NCI-H187 (cell line): ENCODE measurements around the gene EOLA1.
A peak's percentile ranks its signal among the peaks of the same experiment; 100 is the strongest.
"Not testable (repeated sequence)": the region's sequence is repeated elsewhere in the genome, so short reads cannot be mapped to it uniquely, and the experiment has no call there.

Source experiments
- DNase-seq, 2 experiments: peaks; one replicate each; lab custom pipeline; 2025; lab: John Stamatoyannopoulos, UW

Gene EOLA1

DNA sequence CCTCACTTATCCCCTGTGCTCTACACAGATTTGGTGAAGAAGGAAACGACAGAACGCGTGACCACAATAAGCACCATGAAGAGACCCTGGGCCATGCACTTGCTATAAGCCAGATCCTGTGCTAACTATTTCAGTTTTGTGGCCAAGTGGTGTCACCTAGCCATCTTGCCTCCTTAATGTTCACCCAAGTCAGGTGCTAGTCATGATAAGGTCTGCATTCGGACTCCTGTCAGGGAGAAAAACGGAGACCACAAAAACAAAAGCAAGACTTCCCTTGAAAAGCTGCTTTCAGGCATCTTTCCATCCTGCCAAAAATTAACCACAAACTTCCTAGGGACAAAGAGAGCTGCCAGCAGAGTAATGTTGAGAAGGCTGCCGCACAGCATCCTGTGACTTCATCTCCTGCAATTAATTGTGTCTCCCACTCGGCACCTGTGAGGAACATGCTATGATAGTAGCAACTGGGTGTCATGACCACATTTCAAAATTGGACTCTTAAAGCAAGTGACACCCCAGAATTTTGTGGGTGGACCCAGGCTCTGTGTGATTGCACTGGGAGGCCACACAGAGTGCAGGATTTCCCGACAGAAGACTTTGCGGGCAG is 26.9 kb upstream of the EOLA1 start:
- no peak for DNase-seq

DNA sequence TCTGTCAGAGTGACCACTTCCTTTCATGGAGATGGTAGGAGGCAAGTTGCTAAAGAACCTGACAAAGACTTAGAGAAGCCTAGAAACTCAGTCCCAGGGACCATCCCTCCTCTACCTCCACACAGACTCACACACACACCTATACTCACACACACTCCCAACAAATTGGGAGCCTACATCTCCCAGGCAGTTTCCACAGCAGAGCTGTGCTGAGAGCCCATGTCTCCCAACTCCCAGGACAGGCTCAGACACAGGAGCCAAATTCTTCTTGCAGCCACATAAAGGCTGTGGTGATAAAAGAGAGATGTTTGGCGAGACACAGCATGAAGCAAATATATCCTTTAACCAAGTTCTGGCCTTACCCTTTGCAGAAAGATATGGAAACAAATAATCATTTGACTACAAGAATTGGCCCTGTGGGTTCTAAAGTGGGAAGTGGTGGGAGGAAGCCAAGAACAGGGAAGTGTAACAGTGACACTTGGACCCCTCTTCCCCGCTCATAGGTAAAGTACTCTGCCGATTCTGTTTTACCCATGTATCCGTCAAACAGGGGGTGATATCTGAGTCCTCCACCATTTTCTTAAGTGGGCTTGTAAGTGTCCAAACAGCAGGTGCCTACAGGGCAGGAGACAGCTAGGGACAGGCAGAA is 24.7 kb upstream of the EOLA1 start:
- no peak for DNase-seq

DNA sequence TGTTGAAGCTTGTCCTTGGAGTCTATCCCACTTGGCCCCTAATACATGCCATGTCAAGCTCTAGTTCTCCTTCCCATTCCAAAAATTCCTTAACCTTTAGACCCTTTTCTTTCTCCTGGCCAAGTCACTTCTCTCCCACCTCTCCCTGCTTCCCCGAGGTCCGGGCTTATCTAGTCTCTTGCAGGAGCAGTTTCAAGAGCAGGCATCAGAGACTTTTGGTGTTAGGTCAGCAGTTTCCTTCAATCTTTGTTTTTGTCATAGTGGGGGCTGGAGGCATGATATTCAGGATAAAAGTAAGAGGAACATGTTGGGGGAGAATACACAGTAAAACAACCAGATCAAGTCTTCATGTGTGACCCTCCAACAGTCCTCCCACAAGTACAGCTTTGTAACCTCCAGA is 24.2 kb upstream of the EOLA1 start:
- no peak for DNase-seq

DNA sequence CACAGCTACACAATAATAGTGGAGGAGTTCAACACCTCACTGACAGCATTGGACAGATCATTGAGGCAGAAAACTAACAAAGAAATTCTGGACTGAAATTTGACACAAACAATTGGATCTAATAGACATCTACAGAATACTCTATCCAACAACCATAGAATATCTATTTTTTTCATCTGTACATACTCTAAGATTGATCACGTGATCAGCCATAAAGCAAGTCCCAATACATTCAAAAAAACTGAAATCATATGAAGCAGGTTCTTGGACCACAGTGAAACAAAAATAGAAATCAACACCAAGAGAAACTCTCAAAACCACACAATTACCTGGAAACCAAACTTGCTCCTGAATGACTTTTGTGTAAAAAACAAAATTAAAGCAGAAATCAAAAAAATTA is 23.5 kb upstream of the EOLA1 start:
- DNase-seq, result no peak

DNA sequence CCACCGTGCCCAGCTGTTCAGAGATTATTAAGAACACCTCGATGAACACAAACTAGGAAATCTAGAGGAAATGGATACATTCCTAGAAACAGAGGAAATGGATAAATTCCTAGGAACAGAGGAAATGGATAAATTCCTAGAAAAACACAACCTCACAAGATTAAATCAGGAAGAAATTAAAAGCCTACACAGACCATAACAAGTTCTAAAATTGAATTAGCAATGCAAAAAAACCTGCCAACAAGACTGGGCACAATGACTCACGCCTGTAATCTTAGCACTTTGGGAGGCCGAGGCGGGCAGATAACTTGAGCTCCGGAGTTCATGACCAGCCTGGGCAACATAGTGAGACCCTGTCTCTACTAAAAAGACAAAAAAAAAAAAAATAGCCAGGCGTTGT is 22.6 kb upstream of the EOLA1 start:
- DNase-seq, result no peak

DNA sequence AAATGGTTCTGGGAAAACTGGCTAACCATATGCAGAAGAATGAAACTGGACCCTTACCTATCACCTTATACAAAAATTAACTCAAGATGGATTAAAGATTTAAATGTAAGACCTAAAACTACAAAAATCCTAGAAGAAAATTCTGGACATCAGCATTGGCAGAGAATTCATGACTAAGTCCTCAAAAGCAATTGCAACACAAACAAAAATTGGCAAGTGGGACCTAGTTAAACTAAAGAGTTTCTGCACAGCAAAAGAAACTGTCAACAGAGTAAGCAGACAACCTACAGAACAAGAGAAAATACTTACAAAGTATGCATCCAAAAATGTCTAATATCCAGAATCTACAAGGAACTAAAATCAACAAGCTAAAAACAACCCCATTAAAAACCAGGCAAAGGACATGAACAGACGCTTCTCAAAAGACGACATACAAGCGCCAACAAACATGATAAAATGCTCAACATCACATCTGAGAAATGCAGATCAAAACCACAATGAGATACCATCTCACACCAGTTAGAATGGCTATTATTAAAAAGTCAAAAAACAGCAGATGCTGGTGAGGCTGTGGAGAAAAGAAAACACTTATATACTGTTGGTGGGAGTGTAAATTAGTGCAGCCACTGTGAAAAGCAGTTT is 20.1 kb upstream of the EOLA1 start:
- DNase-seq, result not testable (repeated sequence)

DNA sequence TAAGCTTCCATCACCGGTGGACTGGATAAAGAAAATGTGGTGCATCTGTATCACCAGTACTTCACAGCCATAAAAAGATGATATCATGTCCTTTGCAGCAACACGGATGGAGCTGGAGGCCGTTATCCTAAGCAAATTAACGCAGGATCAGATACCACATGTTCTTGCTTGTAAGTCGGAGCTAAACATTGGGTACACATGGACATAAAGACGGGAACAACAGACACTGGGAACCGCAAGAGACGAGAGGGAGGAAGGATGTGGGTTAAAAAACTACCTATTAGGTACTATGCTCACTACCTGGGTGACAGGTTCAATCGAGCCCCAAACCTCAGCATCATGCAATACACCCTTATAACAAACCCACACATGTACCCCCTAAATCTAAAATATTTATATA is 19.4 kb upstream of the EOLA1 start:
- DNase-seq, result no peak

DNA sequence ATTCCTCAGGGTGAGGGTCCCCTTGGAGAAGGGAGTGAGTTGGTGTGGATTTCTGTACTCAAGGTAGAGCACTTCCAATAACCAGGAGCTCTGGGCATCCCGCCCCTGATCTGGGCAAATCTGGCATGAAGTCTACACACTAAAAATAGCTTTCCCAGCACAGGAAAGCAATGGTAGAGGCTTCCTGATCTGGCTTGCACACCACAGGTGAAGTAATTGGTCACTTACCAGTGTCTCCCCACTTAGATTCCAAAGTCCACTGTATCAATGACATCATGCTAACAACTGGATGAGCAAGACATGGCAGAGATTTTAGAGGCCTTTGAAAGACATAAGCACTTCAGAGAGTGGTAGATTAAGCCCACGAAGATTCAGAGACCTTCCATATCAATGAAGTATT is 17.9 kb upstream of the EOLA1 start:
- DNase-seq, result no peak

DNA sequence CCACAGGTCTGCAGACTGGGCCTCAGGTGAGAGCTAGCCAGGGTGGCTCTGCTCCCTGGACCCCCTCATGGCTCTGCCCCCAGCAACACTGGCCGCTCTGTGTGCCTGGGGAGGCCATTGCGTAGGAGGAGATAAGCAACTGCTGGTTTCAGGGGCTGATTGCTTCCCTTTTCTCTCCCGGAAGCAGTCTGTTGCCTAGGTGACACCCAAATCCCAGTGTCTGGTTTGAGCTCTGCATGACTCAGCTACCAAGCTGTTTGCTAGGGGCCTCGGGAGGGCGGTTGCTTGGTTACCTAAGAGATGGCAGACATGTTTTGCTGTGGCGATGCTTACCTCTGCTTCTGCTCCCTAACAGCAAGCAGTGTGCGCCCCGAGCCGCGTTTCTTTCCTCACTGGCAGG is 15.4 kb upstream of the EOLA1 start:
- not testable (repeated sequence) for DNase-seq

DNA sequence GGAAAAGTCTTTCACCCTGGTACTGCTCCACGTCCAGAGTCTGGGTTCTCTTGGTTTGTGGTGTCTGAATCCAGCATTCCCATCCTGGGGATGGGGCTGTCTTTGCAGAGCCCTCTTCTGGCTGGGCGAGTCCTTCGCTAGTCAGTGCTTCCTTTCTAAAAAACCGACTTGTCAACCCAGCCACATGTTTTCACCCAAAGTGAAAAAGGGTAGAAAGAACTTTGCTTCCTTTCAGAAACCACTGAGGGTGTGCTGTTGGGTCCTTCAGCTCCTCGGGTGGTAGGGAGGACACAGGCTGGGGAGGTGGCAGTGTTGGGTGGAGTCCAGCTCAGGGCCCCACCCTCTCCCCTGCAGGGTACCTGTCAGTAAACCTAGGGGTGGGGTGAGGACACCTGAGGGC is 14.9 kb upstream of the EOLA1 start:
- not testable (repeated sequence) for DNase-seq

DNA sequence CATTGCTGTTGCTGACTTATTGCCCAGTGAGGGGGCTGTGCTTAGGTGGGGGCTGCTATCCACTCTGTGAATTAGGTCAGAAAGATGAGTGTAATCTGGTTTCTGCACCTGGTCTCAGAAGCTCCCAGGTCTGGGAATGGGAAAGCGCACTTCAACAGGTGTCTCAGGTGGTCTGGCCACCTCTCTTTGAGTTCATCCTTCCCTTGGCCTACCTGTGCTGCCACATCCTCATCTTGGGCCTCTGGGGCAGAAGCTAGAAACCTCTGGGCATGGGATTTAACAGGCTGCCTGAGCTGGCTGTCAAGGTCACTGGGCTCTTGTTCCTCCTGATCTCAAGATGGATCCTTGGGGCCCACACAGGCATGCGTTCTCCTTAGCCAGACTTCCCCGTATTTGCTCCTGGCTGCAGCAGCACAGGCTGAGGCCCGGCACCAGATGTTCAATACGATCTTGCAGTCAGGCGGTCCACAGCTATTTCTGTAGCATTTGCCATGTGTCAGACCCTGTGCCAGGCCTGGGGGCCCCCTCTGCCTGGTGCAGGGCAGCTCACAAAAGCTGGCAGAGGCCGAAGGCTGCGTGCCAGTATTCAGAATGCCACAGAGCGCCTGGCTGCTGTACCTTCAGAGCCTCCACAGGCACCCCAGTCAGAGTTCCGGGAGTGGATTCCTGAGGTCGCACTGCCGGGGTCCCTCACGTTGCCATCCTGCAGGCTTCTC is 14.3 kb upstream of the EOLA1 start:
- not testable (repeated sequence) for DNase-seq

DNA sequence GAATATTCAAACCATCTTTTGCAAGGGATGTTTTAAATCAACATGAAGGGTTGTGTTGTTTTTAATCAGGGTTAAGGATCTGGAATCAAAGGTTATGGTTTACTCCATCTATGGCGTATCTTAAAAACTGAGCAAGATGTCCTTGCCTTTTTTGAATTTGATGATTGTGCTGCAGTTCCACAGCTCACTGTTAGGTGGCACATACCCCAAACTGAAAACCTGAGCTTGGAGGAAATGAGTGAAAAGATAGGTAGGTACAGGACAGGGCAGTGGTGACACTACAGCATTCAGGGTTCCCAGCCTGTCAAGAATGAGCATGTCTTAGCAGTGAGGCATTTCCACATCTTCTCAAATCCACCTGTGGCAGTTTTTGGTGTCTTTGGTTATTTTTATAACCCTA is 13.1 kb upstream of the EOLA1 start:
- DNase-seq, result no peak

DNA sequence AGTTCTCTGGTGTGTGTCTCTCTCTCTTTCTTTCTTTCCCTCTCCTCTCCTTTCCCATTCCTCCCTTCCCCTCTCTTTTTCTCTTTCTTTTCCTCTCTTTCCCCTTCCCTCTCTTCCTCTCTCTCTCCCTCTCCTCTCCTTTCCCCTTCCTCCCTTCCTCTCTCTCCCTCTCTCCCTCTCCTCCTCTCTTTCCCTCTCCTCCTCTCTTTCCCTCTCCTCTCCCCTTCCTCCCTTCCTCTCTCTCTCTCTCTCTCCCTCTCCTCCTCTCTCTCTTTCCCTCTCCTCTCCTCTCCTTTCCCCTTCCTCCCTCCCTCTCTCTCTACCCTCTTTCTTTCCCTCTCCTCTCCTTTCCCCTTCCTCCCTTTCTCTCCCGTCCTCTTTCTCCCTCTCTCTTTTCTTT is 12.4 kb upstream of the EOLA1 start:
- no peak for DNase-seq

DNA sequence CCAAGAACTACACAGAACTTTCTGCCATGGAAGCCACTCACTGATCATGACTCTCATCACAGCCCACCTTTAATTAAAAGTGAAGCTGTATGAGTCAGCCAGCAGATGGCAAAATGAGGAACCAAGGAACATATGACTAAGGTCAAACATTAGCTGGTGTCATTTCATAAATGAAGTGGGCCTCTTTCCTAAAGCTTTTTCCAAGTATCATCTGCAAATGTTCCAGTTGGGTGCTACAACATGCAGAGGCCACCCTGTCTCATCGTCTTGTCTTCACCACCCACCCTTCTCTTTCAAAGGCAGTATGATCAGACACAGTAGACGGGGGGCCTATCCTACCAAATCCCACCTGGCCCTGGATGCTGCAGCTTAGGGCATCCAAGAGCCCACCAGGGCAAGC is 9.2 kb upstream of the EOLA1 start:
- no peak for DNase-seq

DNA sequence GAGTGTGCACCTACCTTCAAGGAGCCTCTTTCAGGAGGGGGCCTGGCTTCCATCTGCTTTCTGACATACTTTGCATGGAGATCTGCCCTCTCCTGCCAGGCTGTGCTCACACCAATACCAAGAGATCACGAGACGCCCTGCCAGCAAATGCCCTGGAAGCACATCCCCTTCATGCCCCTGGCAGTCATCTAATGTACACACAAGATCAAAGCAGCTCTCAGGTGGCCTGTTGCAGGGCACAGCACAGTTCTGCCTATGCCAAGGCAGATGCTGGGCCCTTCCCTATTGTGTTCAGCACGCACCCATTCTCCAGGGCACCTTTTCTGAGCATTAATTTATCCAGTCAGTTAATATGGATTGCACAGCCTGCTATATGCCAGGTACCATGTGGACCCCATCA is 7.9 kb upstream of the EOLA1 start:
- not testable (repeated sequence) for DNase-seq

DNA sequence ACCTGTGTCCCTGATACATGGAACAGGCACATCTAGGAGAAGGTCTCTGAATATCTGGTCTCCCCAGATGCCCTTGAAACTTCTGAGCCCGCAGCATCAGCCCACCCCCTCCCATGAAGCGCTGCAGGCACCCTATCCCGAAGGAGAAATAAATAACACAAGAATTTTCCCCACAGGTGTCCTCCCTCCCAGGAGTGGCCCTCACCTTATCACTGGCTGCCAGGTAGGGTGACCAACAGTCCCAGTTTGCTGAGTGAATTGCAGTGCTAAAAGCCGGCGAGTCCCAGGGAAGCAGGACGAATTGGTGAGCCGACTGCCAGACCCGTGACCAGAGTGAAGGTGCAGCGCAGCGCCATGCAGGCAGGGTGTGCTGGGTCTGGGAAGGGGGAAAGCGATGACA is 6.8 kb upstream of the EOLA1 start:
- DNase-seq, result not testable (repeated sequence)

DNA sequence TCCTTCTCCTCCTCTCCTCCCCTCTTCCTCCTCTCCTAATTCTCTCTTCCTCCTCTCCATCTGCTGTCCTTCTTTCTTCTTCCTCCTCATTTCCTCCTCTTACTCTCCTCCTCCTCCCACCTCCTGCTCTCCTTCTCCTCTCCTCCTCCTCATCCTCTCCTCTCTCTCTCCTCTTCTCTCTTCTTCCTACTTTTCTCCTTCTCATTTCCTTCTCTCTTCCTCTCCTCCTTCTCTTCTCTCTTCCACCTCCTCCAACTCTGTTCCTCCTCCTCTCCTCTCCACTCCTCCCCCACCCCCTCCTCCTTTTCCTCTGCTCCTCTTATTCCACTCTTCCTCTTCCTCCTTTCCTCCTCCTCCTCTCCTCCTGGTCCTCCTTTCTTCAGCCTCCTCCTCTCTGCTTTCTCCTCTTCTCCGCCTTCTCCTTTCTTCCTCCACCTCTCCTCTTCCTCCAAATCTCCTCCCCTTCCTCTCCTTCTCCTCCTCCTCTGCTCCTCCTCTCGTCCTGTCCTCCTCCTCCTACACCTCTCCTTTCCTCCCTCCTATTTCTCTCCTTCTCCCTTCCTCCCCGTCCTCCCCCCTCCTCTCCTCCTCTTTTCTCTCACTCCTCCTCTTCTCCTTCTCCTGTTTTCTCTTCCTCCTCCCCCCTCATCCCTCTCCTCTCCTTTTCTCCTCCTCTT is 5.7 kb upstream of the EOLA1 start:
- not testable (repeated sequence) for DNase-seq

DNA sequence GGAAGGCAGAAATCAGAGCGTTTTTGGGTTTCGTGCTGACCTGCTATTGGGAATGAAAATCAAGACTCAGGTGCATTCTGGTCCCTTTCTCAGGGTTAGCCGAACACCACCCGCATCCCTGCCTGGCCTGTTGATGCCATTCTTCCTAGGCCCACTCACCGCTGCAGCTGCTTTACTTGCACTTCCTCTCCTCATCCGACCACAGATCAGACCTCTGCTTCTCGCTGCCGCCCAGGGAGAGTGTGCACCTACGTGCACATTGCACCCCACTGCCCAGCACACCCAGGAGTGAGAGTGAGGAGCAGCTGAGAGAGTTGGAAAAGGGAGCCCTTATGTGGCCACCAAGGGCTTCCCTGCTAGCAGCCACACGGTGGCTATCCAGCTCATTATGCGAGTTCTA is 3.3 kb upstream of the EOLA1 start:
- not testable (repeated sequence) for DNase-seq

DNA sequence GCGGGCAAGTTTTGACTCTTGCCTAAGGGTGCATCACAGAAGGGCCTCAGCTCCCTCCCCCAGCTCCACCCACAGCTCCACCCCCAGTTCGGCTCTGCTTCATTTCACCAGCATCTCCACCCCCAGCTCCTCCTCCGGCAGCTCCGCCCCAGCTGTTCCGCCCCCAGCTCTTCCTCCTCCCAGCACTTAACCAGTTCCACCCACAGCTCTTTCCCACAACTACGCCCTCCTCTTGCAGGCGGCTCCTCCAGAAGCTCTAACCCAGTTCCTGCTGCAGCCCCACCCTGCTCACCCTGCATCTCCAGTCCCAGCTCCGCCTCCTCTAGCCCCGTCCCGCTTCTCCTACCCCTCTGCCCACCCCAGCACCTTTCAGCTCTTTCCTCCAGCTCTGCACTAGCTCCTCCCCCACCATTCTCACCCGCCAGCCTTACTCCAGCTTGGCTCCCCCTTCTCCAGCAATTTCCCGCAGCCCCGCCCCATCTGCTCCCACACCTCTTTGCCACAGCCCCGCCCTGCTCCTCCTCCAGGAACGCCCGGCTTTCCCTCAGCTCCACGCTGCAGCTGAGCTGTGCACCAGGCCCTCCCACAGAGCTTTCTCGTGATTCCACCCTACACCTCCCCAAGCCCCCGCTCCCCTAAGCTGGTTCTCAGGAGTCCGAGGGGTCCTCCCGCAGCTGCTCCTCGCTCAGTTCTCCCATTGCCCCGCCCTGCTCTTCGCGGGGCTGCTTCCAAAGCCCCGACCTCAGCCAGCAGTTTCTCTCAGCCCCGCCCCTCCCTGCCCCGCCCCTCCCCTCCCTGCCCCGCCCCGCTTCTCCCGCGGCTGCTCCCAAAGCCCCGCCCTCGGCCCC is 1.3 kb upstream of the EOLA1 start:
- peak; percentile 93 to 95 for DNase-seq

DNA sequence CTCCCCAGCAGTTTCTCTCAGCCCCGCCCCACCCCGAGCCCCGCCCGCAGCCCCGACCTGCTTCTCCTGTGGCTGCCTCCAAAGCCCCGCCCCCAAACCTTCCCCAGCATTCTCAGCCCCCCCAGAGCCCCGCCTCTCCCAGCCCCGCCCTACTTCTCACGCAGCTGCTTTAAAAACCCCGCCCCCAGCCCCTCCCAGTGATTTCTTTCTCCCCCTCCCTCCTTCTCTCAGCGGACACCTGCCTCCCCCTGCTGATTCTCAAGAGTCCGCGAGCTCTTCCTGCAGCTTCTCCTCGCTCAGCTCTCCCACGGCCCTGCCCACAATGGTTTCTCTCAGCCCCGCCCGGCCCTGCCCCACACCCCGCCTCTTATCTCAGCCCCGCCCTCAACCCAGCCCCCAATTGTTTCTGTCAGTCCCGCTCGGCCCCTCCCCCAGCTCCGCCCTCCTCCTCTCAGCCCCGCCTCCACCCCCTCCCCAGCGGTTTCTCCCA is 636 bp upstream of the EOLA1 start:
- DNase-seq, result peak; percentile 97 to 99

DNA sequence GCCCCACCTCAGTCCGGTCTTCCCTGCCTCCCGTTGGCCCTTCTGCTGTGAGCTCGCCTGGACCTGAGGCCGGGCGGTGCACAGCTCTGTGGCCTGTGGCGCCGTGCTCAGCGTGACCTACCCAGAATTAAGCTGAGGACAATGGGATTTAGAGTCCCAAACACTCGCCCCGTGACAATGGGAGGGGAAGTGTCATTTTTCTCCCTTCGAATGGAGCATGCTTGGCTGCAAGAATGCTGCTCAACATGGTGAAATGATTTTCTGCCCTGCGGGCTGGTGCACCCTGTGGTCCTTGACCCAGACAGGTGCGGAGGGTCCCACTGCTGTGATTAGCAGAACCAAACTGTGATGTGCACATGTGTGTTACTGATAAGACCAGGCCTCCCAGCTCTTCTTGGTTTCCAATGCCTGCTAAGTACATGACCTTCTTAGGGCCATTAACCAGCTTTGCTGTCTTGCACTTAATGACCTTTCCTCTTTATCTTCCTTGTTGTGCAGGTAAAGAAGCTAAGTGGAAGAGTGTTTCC is 772 bp downstream of the EOLA1 start:
- DNase-seq, result no peak
